ENCODE results near the gene LAMC3. TPM values are rescaled to one million over a fixed set of nuclear protein-coding genes. Genes with fewer than 3 reads are reported as not detected.

The LAMC3 gene
- 9.9 TPM for total RNA-seq

DNA sequence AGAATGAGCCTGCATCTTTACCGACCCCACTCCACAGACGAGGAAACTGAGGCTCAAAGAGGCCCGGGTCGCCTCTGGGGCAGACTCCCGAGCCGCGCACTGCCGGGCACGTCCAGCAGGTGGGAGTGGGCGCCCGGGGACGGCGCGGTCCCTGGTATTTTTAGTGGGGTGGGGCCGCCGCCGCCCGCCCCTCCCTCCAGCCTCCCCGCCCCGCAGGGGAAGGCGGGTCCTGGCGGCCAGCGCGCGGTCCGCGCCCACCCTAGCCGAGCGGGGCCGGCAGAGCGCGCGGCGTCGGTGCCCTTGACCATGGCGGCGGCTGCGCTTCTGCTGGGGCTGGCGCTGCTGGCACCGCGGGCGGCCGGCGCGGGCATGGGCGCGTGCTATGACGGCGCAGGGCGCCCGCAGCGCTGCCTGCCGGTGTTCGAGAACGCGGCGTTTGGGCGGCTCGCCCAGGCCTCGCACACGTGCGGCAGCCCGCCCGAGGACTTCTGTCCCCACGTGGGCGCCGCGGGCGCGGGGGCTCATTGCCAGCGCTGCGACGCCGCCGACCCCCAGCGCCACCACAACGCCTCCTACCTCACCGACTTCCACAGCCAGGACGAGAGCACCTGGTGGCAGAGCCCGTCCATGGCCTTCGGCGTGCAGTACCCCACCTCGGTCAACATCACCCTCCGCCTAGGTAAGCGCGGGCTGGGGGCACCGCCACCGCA, at the start of gene LAMC3:
Gene LAMC3 (plus strand): TSS at position 266 of the 710 bp plus-strand sequence. CDS start 41 bp downstream, at position 307.

DNA sequence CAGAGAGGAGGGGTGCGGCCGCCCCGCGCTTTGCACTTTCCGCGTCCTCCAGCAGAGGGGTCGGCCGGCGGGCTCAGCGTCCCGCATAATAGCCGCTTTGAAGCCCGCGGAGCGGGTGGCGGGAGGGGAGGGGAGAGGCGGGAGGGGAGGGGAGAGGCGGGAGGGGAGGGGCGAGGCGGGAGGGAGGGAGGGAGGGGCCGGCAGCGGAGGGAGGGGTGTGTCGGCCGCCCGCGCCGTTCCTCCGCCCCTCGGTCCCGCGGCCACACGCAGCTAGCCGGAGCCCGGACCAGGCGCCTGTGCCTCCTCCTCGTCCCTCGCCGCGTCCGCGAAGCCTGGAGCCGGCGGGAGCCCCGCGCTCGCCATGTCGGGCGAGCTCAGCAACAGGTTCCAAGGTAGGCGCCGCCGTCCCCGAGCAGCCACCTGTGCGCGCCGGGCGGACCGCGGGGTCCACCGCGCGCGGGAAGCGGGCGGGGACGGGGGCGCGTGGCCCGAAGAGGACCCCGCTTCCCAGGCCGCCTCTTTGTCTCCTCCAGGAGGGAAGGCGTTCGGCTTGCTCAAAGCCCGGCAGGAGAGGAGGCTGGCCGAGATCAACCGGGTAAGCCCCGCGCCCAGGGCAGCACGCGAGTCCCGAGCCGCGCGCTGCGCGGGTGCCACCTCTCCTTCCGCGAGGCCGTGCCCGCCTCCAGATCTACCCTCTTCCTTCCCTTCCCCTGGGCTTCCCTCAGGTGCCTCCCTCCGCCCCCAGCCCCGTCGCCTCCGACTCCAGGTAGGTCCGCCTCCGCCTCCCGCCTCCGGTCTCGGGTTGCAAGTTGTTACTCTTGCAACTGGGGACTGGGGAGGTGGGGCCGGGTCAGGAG, 87.5 kb downstream of the LAMC3 start, which contains the start of gene AIF1L:
Gene AIF1L (plus strand): TSS at position 263 of the 857 bp plus-strand sequence. CDS start 99 bp downstream, at position 362.

DNA sequence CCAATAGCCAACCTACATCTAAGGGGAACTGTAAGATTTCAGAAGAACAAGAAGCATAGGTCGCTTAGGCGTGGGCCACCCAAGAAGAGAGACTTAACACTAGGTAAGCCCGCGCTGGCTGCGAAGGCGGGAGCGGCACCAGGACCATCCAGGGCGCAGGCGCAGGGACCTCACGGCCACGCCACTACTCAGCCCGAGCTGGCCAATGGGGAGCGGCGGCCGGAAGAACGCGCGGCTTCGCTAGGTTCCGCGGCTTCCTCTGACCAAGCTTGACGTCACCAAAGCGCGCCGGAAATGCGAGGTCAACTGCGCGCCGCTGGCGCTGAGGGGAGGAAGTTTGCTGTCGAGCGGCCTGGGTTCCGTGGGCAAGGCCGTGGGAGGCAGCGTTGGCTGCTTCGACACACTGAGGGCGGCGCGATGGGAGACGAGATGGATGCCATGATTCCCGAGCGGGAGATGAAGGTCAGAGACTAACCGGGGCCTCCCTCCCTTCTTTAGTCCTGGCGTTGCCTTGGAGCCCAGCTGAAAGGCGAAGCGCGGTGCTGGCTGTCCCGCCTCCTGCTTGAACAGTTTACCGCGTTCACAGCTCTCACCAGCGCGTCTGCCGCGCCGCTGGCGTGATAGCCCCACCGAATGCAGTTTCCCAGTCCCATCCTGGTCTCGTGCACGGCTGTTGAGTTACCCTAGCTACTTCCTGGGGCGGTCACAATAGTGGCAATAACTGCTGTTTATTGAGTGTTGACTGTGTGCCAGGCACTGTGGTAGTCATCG, 116.5 kb downstream of the LAMC3 start, which contains the start of gene NUP214:
Gene NUP214 (plus strand): TSS at position 299 of the 771 bp plus-strand sequence. CDS start 119 bp downstream, at position 418.

Other genes starting within 250 kb of the LAMC3 start
- gene ABL1, start 173.9 kb upstream of the LAMC3 start, total RNA-seq: 82.9 TPM
- gene QRFP, start 112.4 kb upstream of the LAMC3 start, total RNA-seq: not detected
- 10.2 TPM for gene FIBCD1, start 69.9 kb upstream of the LAMC3 start, total RNA-seq
- 36.2 TPM for gene AIF1L, start 87.4 kb downstream of the LAMC3 start, total RNA-seq
- 45.8 TPM for gene NUP214, start 116.4 kb downstream of the LAMC3 start, total RNA-seq

All from camera-type eye (tissue), 1 donor.